ES-I3 (cell line): ENCODE measurements around the gene ELOA.
A peak's percentile ranks its signal among the peaks of the same experiment; 100 is the strongest.

ENCODE experiments used
- H3K36me3 ChIP-seq: 2 replicates; pipeline ENCODE4 v1.6.1; 2013; ENCODE audit warnings: mild to moderate bottlenecking, low read length, control low read depth, moderate library complexity; ENCODE audit not compliant: insufficient read depth
- H3K4me1 ChIP-seq: 2 replicates; pipeline ENCODE4 v1.6.1; 2013; ENCODE audit warnings: mild to moderate bottlenecking, control low read depth, low read length; ENCODE audit not compliant: insufficient read depth
- H3K9ac ChIP-seq: 2 replicates; pipeline ENCODE4 v1.6.1; 2013; ENCODE audit warnings: low read depth, mild to moderate bottlenecking, low read length, moderate library complexity
- H3K9me3 ChIP-seq: 2 replicates; pipeline ENCODE4 v1.6.1; 2013; ENCODE audit warnings: mild to moderate bottlenecking, low read length, moderate library complexity; ENCODE audit not compliant: control insufficient read depth, insufficient read depth

Gene ELOA

DNA sequence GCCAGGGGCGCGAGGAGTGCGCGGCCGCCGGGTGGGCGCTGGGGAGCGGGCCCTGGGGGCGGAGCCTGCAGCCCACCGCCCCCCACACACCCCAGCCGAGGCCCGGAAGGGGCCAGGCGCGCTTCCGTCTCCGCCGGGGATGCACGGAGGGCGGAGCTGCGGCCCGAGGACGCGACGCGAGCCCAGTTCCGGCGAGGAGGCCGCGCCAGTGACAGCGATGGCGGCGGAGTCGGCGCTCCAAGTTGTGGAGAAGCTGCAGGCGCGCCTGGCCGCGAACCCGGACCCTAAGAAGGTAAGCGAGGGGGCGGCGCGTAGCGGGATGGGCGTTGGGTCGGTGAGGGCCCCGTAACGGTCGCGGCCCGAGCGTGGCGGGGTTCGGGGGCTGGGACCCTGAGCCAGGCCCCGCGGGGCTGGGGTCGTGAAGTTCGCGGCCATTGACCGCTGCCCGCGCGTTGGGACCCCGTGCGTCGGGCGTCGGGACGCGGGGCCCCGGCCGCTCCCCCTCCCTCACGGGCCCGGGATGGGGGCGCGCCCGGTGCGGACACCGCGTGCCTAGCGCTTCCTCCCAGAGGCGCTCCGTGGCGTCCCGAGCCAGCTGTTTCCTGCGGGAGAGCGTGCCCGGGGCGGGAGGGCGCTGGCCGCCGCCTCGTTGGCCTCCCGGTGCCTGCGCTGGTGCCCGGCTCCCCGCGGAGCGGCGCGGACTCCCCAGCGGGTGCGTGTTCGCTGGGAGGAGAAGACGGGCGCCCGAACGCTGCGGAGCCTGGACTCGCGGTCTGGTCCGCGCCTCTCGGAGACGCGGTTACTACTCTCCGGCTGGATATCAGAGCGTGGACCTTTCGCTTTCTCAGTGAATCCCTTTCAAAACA is at the start of gene ELOA:
Gene ELOA, plus strand, starts transcription at position 185 of the 866 bp plus-strand sequence. Its CDS starts 33 bp downstream, at position 218.
- H3K9ac ChIP-seq: peak within 1 kb of the TSS; percentile 90
- peaks cover 6% of the 10 kb centered on the region; the same call in 1 of the 2 replicates for H3K4me1 ChIP-seq
- H3K36me3 ChIP-seq: peaks cover 6% of the 10 kb centered on the region; the same call in 1 of the 2 replicates
- no peaks in the 10 kb centered on the region for H3K9me3 ChIP-seq

- peaks cover 58% of the 10 kb centered on the region for H3K36me3 ChIP-seq
- peaks cover 10% of the 10 kb centered on the region for H3K4me1 ChIP-seq
- H3K9me3 ChIP-seq: no peaks in the 10 kb centered on the region
- no peak overlapping the region for H3K9ac ChIP-seq
These were observed 49.7 kb upstream of the ELOA start for GRCh38 chr1:23693599-23693998.

DNA sequence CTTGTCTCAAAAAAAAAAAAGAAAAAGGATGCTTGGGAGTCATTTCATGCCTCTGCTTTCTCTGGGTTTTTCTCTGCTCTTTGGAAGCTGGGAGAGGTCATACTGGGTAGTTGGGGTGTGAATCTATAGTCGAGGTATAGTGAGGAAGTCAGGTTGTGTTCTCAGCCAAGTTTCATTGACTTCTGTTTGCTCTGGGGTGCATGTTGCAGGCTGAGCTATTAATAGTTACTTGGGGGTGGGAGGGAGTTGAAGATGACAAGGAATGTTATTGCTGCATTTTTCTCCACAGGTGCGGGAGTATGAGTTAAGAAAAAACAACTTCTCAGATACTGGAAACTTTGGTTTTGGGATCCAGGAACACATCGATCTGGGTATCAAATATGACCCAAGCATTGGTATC is 48.9 kb upstream of the ELOA start:
- Histone ChIP-seq H3K9me3 (no peaks in the 10 kb centered on the region), H3K4me1 (peaks cover 10% of the 10 kb centered on the region), H3K36me3 (peaks cover 64% of the 10 kb centered on the region), H3K9ac (no peak overlapping the region)

GRCh38 chr1:23695667-23696066 is 47.6 kb upstream of the ELOA start:
- Histone ChIP-seq H3K4me1 (peaks cover 10% of the 10 kb centered on the region), H3K9ac (no peak overlapping the region), H3K36me3 (peaks cover 74% of the 10 kb centered on the region), H3K9me3 (no peaks in the 10 kb centered on the region)

- H3K4me1 ChIP-seq: peaks cover 10% of the 10 kb centered on the region
- peaks cover 82% of the 10 kb centered on the region for H3K36me3 ChIP-seq
- no peaks in the 10 kb centered on the region for H3K9me3 ChIP-seq
- H3K9ac ChIP-seq: no peak overlapping the region
These were observed 46.8 kb upstream of the ELOA start for GRCh38 chr1:23696335-23696989.

DNA sequence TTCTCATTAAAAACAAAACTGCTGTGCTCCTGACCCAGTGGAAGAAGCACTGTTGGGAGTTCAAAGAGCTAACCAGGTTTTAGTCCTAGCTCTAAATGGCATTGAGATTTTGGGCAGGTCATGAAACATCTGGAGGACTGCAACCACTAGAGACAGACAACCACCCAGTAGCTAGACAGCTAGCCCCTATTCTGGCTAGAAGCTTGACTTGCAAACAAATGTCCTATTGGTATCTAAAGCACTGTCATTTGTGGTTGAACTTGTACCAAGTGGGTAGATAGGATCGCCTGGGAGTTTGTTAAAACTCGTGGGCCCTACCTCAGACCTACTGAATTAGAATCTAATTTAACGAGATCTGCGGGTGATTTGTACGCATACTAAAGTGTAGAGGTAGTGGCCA is 44.8 kb upstream of the ELOA start:
- peaks cover 75% of the 10 kb centered on the region for H3K36me3 ChIP-seq

GRCh38 chr1:23699280-23700179 is 43.7 kb upstream of the ELOA start:
- no peaks in the 10 kb centered on the region for H3K4me1 ChIP-seq
- no peaks in the 10 kb centered on the region for H3K9me3 ChIP-seq
- H3K36me3 ChIP-seq: peaks cover 64% of the 10 kb centered on the region
- no peak overlapping the region for H3K9ac ChIP-seq

More for the DNA sequence above, 44.8 kb upstream of the ELOA start:
- Histone ChIP-seq H3K9me3 (no peaks in the 10 kb centered on the region), H3K4me1 (peaks cover 4% of the 10 kb centered on the region), H3K9ac (no peak overlapping the region)

- peaks cover 47% of the 10 kb centered on the region for H3K36me3 ChIP-seq
- no peak overlapping the region for H3K9ac ChIP-seq
- no peaks in the 10 kb centered on the region for H3K9me3 ChIP-seq
- H3K4me1 ChIP-seq: no peaks in the 10 kb centered on the region
These were observed 42.0 kb upstream of the ELOA start for GRCh38 chr1:23701310-23701709.

DNA sequence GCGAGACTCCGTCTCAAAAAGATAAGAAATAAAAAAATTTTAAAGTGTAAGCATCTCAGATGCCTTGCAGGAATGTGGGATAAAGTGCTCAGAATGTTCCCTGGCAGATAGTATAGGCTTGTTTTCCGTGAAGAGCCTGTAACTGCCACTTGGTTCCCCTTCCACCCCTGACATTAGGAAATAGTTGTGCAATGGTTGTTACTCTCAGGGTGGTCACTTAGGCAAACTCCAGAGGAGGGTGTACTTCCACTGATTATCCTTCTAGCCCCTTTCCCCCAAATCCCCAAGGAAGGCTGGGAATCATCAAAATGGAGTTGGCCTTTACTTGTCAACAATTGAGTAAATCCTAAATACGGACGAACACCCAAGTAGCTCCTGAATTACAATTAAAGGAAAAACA is 41.3 kb upstream of the ELOA start:
- Histone ChIP-seq H3K9ac (no peak overlapping the region), H3K4me1 (no peaks in the 10 kb centered on the region)

DNA sequence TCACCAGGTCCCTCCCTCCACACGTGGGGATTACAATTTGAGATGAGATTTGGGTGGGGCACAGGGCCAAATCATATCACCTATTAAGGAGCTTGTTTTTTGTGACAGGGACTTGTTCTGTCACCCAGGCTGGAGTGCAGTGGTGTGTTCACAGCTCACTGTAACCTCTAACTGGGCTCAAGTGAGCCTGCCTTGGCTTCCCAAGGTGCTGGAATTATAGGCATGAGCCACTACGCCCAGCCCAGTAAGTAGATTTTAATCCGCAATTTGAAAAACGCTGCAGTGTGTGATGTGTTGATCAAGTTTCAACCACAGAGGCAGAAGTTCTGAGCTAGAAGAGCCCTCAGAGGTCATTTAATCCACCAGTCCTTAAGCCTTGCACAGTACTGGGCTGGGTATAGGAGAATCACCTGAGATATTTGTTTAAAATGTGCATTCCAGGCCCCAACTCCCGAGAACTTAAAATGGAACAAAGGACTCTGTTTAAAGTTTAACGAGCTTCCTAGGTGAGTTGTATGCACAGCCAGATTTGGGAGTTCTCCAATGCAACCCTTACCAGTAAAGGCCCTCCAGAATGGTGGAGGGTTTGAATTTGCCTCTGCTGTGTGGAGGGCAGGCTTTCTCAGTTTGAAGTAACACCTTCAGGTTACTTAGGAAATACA is 38.3 kb upstream of the ELOA start:
- peaks cover 16% of the 10 kb centered on the region for H3K36me3 ChIP-seq
- no peaks in the 10 kb centered on the region for H3K4me1 ChIP-seq
- no peaks in the 10 kb centered on the region for H3K9me3 ChIP-seq
- no peak overlapping the region for H3K9ac ChIP-seq

More for the DNA sequence above, 41.3 kb upstream of the ELOA start:
- no peaks in the 10 kb centered on the region for H3K9me3 ChIP-seq
- H3K36me3 ChIP-seq: peaks cover 40% of the 10 kb centered on the region

- Histone ChIP-seq H3K9me3 (no peaks in the 10 kb centered on the region), H3K4me1 (no peaks in the 10 kb centered on the region), H3K9ac (no peak overlapping the region), H3K36me3 (no peaks in the 10 kb centered on the region; the same call in 1 of the 2 replicates)
These were observed 34.0 kb upstream of the ELOA start for GRCh38 chr1:23709229-23709628.

GRCh38 chr1:23718482-23718881 is 24.8 kb upstream of the ELOA start:
- no peaks in the 10 kb centered on the region for H3K9me3 ChIP-seq
- H3K4me1 ChIP-seq: no peaks in the 10 kb centered on the region
- H3K9ac ChIP-seq: no peak overlapping the region

GRCh38 chr1:23719162-23719820 is 24.0 kb upstream of the ELOA start:
- no peaks in the 10 kb centered on the region for H3K4me1 ChIP-seq
- no peaks in the 10 kb centered on the region for H3K36me3 ChIP-seq
- H3K9ac ChIP-seq: no peak overlapping the region
- no peaks in the 10 kb centered on the region for H3K9me3 ChIP-seq

More at GRCh38 chr1:23718482-23718881, 24.8 kb upstream of the ELOA start:
- H3K36me3 ChIP-seq: no peaks in the 10 kb centered on the region
